Calu3 (cell line): ENCODE measurements around the gene EXOG. TPM values are rescaled to one million over a fixed set of nuclear protein-coding genes. Genes with fewer than 3 reads are reported as not detected.

Source experiments
- BruUV-seq: library from RNA; stranded (reverse); fragments of 400-500 nt; replicated peaks from 2 replicates; lab custom pipeline; 2021; lab: Mats Ljungman, UMichigan
- CTCF ChIA-PET: fragments of 300-600 bp; sonication (Branson Sonifier 250); formaldehyde crosslinking; loops from one replicate; lab custom pipeline; 2022; ENCODE audit warnings: antibody characterized with exemption; lab: Charles Lee
- DNase-seq: peaks from one replicate; pipeline ENCODE4 v3.0.0; 2022
- H3K27ac Mint-ChIP-seq: one replicate; pipeline ENCODE4 v1.8.0; 2022; ENCODE audit warnings: mixed read lengths; ENCODE audit not compliant: unreplicated experiment
- H3K27me3 Mint-ChIP-seq: one replicate; pipeline ENCODE4 v1.8.0; 2022; ENCODE audit warnings: mixed read lengths; ENCODE audit not compliant: unreplicated experiment
- H3K36me3 Mint-ChIP-seq: one replicate; pipeline ENCODE4 v1.8.0; 2022; ENCODE audit warnings: mild to moderate bottlenecking, moderate library complexity, mixed read lengths; ENCODE audit not compliant: insufficient read depth, unreplicated experiment
- H3K4me1 Mint-ChIP-seq: one replicate; pipeline ENCODE4 v1.8.0; 2022; ENCODE audit warnings: mild to moderate bottlenecking, low read depth, mixed read lengths; ENCODE audit not compliant: unreplicated experiment
- H3K4me3 Mint-ChIP-seq: one replicate; pipeline ENCODE4 v1.8.0; 2022; ENCODE audit warnings: mild to moderate bottlenecking, low read depth, moderate library complexity, mixed read lengths; ENCODE audit not compliant: unreplicated experiment
- H3K9me3 Mint-ChIP-seq: one replicate; pipeline ENCODE4 v1.8.0; 2022; ENCODE audit warnings: low read depth, mixed read lengths; ENCODE audit not compliant: unreplicated experiment
- CTCF ChIP-seq: fragments of 200-600 bp; IDR thresholded peaks from one replicate; pipeline ENCODE4 v1.8.0; 2022; ENCODE audit warnings: antibody characterized with exemption; ENCODE audit not compliant: unreplicated experiment
- intact Hi-C: fragments of 100-400 bp; cut with micrococcal nuclease; formaldehyde crosslinking; loops from one replicate; pipeline ENCODE4 v1.10.0; 2022; ENCODE audit not compliant: unreplicated experiment
- total RNA-seq: library from RNA; stranded (reverse); gene quantifications from 2 replicates; pipeline ENCODE4 v1.2.3, GENCODE V29; 2022

The EXOG gene
- total RNA-seq, 1 experiment from 2014 or later, result 13.2 TPM

GRCh38 chr3:38545550-38545949 lies 49.4 kb downstream of the EXOG start:
- H3K27ac Mint-ChIP-seq, result no peak overlapping the region
- H3K36me3 Mint-ChIP-seq, result no peaks in the 10 kb centered on the region
- no peak overlapping the region for H3K4me3 Mint-ChIP-seq
- H3K9me3 Mint-ChIP-seq, result no peaks in the 10 kb centered on the region
- DNase-seq, result no peak
- TF ChIP-seq CTCF, result no peak
- intact Hi-C loops, result no loop called here
- CTCF ChIA-PET, result no interaction called here
- no TSS peak for BruUV-seq
- H3K27me3 Mint-ChIP-seq, result peaks cover 53% of the 10 kb centered on the region
- no peaks in the 10 kb centered on the region for H3K4me1 Mint-ChIP-seq

DNA sequence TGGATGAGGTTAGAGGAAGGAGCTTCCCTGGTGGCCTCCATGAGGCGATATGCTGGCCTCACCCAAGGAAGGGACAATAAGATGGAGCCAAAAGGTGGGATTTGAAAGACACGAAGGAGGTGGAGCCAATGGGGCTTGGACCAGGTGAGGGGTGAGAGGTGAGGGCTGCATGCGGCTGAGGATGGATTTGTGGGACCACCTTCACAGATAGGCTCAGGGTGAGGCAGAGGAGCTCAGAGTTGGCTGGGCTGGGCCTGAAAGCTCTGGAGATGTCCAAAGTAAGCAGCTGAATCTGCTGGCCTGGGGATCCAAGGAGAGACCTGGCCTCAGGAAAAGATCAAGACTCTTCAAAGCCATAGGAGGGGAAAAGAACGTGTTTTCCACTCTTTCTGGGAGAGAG lies 49.8 kb downstream of the EXOG start:
- Mint-ChIP-seq H3K27ac (no peak overlapping the region), H3K9me3 (peaks cover 3% of the 10 kb centered on the region), H3K36me3 (no peaks in the 10 kb centered on the region), H3K4me1 (no peaks in the 10 kb centered on the region), H3K4me3 (no peak overlapping the region), H3K27me3 (peaks cover 57% of the 10 kb centered on the region)
- TF ChIP-seq CTCF, result no peak
- BruUV-seq, result no TSS peak
- intact Hi-C loops, result no loop called here
- DNase-seq, result no peak
- CTCF ChIA-PET, result no interaction called here

DNA sequence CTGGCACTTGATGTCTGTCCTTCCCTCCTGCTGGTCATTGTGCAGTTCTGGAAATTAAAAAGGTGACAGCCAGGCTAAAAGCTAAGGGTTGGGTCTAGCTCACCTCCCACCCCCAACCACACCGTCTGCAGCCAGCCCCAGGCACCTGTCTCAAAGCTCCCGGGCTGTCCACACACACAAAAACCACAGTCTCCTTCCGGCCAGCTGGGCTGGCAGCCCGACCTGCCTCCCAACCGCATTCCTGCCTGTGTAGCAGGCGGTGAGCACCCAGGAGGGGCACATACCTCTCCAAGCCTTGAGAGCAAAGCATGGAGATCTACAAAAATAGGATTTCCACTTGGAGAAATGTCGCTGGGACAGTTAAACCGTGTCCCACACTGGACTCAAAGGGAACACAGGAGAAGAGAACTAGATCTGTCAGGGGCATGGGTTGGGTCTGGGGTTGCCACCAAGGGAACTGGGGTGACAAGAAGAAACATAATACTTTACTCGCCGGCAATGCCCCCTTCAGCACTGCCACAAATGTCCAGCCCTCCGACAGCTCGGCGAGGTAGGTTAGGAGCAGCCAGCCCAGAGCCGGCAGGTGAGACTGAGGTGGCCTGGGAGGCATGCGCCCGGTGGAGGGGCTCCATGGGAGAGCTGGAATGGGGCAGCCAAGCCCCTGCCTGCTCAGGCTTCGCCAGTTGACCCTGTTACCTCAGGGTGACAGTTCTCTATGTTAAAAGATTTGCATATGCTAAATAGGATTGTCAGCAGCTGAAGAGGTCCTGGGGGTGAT lies 52.2 kb downstream of the EXOG start:
- no peak for TF ChIP-seq CTCF
- no peak overlapping the region for H3K27ac Mint-ChIP-seq
- DNase-seq, result peak; percentile 18
- H3K36me3 Mint-ChIP-seq, result no peaks in the 10 kb centered on the region
- peaks cover 58% of the 10 kb centered on the region for H3K27me3 Mint-ChIP-seq
- no peak overlapping the region for H3K4me3 Mint-ChIP-seq
- intact Hi-C loops, result no loop called here
- BruUV-seq, result no TSS peak
- no peaks in the 10 kb centered on the region for H3K4me1 Mint-ChIP-seq
- CTCF ChIA-PET, result interaction anchor here (0.9 kb wide), 1 partner anchor 27 kb away, joined by 3 read pairs; no protein-coding TSS in a partner anchor
- H3K9me3 Mint-ChIP-seq, result peaks cover 6% of the 10 kb centered on the region

DNA sequence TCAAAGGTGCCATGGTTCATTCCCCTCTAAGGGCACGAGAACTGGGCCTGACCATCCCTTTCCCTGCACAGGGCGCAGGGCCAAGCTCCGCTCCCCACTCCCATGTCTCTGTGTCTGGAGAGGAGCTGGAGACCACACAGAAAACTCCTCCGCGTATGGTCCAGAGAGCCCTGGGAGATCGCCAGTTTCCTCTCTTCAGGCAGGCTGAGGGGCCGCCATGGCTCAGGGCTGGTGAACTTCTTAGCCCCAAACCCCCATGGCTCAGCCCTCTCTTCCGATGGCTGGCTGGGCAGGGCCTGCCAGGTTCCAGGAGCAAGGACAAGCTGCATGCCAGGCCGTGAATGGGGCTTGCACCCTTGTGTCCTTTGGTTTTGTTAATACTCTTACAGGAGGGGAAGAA lies 52.9 kb downstream of the EXOG start:
- no peaks in the 10 kb centered on the region for H3K4me1 Mint-ChIP-seq
- peaks cover 6% of the 10 kb centered on the region for H3K9me3 Mint-ChIP-seq
- no peak overlapping the region for H3K27ac Mint-ChIP-seq
- H3K27me3 Mint-ChIP-seq, result peaks cover 64% of the 10 kb centered on the region
- BruUV-seq, result no TSS peak
- CTCF ChIA-PET, result no interaction called here
- intact Hi-C loops, result no loop called here
- H3K36me3 Mint-ChIP-seq, result no peaks in the 10 kb centered on the region
- H3K4me3 Mint-ChIP-seq, result no peak overlapping the region
- no peak for DNase-seq
- TF ChIP-seq CTCF, result no peak
